Endothelial cell (in vitro differentiated cells): ENCODE measurements around the gene ARFGEF3. TPM values are rescaled to one million over a fixed set of nuclear protein-coding genes. Genes with fewer than 3 reads are reported as not detected.

Source experiments
- DNase-seq: peaks from one replicate; pipeline ENCODE4 v3.0.0; 2021; ENCODE audit warnings: low spot score
- H3K27ac Mint-ChIP-seq: one replicate; pipeline ENCODE4 v1.8.0; 2021; ENCODE audit warnings: mixed read lengths, inconsistent platforms; ENCODE audit not compliant: unreplicated experiment
- H3K27me3 Mint-ChIP-seq: one replicate; pipeline ENCODE4 v1.8.0; 2021; ENCODE audit warnings: mild to moderate bottlenecking, moderate library complexity, mixed read lengths, inconsistent platforms; ENCODE audit not compliant: unreplicated experiment
- H3K36me3 Mint-ChIP-seq: one replicate; pipeline ENCODE4 v1.8.0; 2021; ENCODE audit warnings: mild to moderate bottlenecking, low read depth, mixed read lengths, inconsistent platforms; ENCODE audit not compliant: unreplicated experiment
- H3K4me1 Mint-ChIP-seq: one replicate; pipeline ENCODE4 v1.8.0; 2021; ENCODE audit warnings: mild to moderate bottlenecking, mixed read lengths, inconsistent platforms; ENCODE audit not compliant: unreplicated experiment
- H3K4me3 Mint-ChIP-seq: one replicate; pipeline ENCODE4 v1.8.0; 2021; ENCODE audit warnings: mild to moderate bottlenecking, mixed read lengths, inconsistent platforms; ENCODE audit not compliant: unreplicated experiment
- H3K9me3 Mint-ChIP-seq: one replicate; pipeline ENCODE4 v1.8.0; 2021; ENCODE audit warnings: mixed read lengths, inconsistent platforms; ENCODE audit not compliant: unreplicated experiment
- long read RNA-seq: library from polyadenylated mRNA; unstranded; transcript quantifications from one replicate; pipeline ENCODE4 v2.0.0, GENCODE V29; 2020; ENCODE audit not compliant: unreplicated experiment
- total RNA-seq: library from RNA; stranded (reverse); fragmentation: NEBNext Ultra II Directional; extraction: Animal tissue kit (Norgen Biotek cat#: 25700); gene quantifications from one replicate; pipeline ENCODE4 v1.2.1, GENCODE V29; 2021; ENCODE audit not compliant: unreplicated experiment
- TF ChIP-seq, protein P1 (sequence below): fragments of 200-600 bp; sonication (generic); IDR thresholded peaks from one replicate; pipeline ENCODE4 v1.5.0; 2021; ENCODE audit warnings: antibody characterized with exemption; ENCODE audit not compliant: unreplicated experiment

The ARFGEF3 gene, protein sequence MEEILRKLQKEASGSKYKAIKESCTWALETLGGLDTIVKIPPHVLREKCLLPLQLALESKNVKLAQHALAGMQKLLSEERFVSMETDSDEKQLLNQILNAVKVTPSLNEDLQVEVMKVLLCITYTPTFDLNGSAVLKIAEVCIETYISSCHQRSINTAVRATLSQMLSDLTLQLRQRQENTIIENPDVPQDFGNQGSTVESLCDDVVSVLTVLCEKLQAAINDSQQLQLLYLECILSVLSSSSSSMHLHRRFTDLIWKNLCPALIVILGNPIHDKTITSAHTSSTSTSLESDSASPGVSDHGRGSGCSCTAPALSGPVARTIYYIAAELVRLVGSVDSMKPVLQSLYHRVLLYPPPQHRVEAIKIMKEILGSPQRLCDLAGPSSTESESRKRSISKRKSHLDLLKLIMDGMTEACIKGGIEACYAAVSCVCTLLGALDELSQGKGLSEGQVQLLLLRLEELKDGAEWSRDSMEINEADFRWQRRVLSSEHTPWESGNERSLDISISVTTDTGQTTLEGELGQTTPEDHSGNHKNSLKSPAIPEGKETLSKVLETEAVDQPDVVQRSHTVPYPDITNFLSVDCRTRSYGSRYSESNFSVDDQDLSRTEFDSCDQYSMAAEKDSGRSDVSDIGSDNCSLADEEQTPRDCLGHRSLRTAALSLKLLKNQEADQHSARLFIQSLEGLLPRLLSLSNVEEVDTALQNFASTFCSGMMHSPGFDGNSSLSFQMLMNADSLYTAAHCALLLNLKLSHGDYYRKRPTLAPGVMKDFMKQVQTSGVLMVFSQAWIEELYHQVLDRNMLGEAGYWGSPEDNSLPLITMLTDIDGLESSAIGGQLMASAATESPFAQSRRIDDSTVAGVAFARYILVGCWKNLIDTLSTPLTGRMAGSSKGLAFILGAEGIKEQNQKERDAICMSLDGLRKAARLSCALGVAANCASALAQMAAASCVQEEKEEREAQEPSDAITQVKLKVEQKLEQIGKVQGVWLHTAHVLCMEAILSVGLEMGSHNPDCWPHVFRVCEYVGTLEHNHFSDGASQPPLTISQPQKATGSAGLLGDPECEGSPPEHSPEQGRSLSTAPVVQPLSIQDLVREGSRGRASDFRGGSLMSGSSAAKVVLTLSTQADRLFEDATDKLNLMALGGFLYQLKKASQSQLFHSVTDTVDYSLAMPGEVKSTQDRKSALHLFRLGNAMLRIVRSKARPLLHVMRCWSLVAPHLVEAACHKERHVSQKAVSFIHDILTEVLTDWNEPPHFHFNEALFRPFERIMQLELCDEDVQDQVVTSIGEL (N-terminal part only)
- total RNA-seq, result 6.4 TPM
- long read RNA-seq, result 0 reads

DNA sequence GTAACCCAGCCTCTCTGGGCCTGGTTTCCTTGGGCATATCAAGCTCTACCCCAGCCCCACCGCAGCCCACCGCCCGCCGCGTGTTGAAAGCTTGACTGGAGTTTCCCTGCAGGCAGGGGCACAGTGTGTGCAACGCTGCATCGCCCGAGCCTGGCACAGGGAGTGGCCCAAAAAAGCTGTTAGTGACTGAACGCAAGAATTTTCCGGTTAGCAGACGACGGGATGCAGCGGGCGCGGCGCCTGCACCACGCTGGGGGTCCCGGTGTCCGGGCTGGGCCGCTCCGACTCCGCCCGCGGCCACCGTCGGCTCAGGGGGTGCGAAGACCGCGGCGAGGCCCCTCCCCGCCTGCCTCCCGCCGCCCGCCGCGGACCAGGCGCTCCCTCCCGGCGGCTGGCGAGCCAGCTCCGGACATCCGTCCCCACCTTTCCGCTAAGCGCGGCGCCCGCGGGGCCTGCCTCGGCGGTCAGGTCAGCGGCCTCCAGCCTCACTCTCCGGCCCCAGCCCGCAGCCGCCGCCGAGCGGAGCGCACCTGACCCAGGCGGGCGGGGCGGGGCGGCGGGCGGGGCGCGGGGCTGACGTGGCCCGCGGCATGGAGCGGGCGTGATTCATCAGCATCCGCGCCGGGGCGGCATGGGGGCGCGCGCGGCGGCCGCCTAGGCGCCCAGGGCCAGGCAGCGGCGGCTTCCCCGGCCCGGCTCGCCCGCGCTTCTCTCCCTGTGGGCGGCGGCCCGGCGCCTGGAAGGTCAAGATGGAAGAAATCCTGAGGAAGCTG, at the start of gene ARFGEF3:
ARFGEF3 (plus strand) TSS at position 602 of the 773 bp plus-strand sequence; CDS start at position 750, 148 bp downstream.
- peak within 1 kb of the TSS; percentile 86 for H3K4me3 Mint-ChIP-seq
- H3K27ac Mint-ChIP-seq, result peak within 1 kb of the TSS; percentile 16
- no peaks in the 10 kb centered on the region for H3K9me3 Mint-ChIP-seq
- TF ChIP-seq, protein P1, sequence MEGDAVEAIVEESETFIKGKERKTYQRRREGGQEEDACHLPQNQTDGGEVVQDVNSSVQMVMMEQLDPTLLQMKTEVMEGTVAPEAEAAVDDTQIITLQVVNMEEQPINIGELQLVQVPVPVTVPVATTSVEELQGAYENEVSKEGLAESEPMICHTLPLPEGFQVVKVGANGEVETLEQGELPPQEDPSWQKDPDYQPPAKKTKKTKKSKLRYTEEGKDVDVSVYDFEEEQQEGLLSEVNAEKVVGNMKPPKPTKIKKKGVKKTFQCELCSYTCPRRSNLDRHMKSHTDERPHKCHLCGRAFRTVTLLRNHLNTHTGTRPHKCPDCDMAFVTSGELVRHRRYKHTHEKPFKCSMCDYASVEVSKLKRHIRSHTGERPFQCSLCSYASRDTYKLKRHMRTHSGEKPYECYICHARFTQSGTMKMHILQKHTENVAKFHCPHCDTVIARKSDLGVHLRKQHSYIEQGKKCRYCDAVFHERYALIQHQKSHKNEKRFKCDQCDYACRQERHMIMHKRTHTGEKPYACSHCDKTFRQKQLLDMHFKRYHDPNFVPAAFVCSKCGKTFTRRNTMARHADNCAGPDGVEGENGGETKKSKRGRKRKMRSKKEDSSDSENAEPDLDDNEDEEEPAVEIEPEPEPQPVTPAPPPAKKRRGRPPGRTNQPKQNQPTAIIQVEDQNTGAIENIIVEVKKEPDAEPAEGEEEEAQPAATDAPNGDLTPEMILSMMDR, result no peak
- peak; percentile 69 for DNase-seq
- H3K27me3 Mint-ChIP-seq, result peaks cover 14% of the 10 kb centered on the region
- H3K4me1 Mint-ChIP-seq, result peaks cover 22% of the 10 kb centered on the region
- H3K36me3 Mint-ChIP-seq, result no peaks in the 10 kb centered on the region

DNA sequence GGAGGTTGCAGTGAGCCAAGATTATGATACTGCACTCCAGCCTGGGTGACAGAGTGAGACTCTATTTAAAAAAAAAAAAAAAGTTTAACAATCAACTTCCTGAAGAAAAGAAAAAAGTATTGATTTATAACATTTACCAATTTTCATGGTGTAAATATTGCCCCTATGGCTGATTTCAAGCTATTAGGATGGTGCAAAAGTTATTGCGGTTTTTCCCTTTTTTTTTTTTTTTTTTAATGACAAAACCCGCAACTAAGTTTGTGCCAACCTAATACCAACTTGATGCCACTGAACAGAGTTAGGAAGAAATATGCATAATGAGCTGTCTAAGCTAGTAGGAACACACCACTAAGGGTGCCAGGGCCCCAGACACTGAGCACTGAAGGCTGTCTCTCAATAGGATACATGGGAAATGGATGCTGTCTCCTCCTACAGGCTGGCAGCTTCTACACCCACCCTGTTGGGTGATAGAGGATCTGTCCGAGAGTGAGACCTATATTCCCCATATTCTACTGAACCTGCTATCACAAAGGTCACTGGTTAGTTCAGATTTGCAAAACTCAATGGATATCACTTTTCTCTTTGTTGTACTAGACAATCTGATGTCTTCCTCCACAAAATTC, 48.0 kb upstream of the ARFGEF3 start:
- no peak overlapping the region for H3K4me3 Mint-ChIP-seq
- DNase-seq, result no peak
- peaks cover 2% of the 10 kb centered on the region for H3K27me3 Mint-ChIP-seq
- H3K36me3 Mint-ChIP-seq, result no peaks in the 10 kb centered on the region
- no peaks in the 10 kb centered on the region for H3K4me1 Mint-ChIP-seq
- no peak overlapping the region for H3K27ac Mint-ChIP-seq
- no peaks in the 10 kb centered on the region for H3K9me3 Mint-ChIP-seq
- TF ChIP-seq, protein P1, result no peak

DNA sequence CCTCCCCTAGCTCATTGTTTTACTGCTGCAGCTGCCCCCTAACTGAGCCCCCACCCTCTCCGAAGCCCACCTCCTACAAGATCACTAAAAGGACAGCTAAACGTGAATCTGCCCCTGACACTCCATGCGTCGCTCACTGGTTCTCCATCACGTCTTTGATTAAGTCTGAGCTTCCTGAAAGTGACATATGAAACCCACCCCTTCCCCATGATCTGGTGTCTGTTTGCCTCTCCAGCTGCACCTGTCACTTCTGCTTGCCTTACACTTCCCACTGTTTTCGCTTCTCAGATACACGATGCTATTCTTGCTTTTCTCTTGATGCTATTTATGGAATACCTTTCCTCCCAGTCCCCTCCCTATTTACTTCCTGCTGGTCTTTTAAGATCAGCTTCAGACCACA, 46.5 kb upstream of the ARFGEF3 start:
- Mint-ChIP-seq H3K4me3 (no peak overlapping the region), H3K36me3 (no peaks in the 10 kb centered on the region), H3K27ac (no peak overlapping the region), H3K27me3 (peaks cover 2% of the 10 kb centered on the region), H3K4me1 (no peaks in the 10 kb centered on the region), H3K9me3 (no peaks in the 10 kb centered on the region)
- no peak for DNase-seq
- TF ChIP-seq, protein P1, result no peak

DNA sequence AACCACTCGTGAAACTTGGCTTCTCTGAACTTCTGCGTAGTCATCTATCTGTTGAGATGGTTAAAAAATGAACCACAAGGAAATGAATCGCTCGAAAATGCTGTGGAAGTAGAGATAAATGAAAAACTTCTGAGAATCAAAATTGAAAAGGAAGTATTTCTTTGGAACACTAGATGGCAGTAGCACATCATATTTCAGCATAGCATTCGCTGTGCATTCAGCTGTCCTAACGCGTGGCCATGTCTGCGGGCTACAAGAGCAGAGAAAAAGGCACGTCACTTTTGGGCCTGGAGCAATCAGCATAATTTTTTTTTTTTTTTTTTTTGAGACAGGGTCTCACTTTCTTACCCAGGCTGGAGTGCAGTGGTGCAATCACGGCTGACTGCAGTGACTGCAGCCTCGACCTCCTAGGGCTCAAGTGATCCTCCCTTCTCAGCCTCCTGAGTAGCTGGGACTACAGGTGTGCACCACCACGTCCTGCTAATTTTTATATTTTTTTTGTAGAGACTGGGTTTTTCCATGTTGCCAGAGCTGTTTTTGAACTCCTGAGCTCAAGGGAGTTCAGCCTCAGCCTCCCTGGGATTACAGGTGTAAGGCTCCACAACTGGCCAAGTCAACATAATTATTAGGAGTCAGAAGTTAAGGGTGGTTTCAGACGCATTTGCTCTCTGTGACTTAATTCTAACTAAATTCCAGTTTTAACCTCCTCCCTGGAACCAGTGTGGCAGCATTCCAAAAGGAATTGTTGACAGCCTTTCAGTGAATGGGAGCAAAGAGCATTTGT, 45.7 kb upstream of the ARFGEF3 start:
- no peak overlapping the region for H3K4me3 Mint-ChIP-seq
- no peak overlapping the region for H3K27ac Mint-ChIP-seq
- H3K9me3 Mint-ChIP-seq, result no peaks in the 10 kb centered on the region
- TF ChIP-seq, protein P1, result peak; percentile 83
- no peaks in the 10 kb centered on the region for H3K36me3 Mint-ChIP-seq
- no peaks in the 10 kb centered on the region for H3K4me1 Mint-ChIP-seq
- DNase-seq, result peak; percentile 27
- H3K27me3 Mint-ChIP-seq, result peaks cover 2% of the 10 kb centered on the region
